HepG2 (cell line): ENCODE measurements around the gene KCNMB4. TPM values are rescaled to one million over a fixed set of nuclear protein-coding genes. Genes with fewer than 3 reads are reported as not detected.

Experiments
- ATAC-seq: fragments of 200-7000 bp; cut with Tn5 transposase; 3 replicates; pipeline ENCODE4 v1.9.1; 2020; ENCODE audit warnings: mild to moderate bottlenecking, moderate library complexity
- BruUV-seq: library from RNA; stranded (reverse); fragments of 400-500 nt; replicated peaks from 2 replicates; lab custom pipeline; 2021; lab: Mats Ljungman, UMichigan
- CTCF ChIA-PET: fragments of 300-600 bp; formaldehyde crosslinking; extraction: SDS; loops from one replicate; lab custom pipeline; 2021; ENCODE audit warnings: low total read pairs, inconsistent platforms, low intra/inter-chr PET ratio; lab: Yijun Ruan, JAX
- POLR2A ChIA-PET: fragments of 350-600 bp; sonication (Branson Sonifier 250); formaldehyde crosslinking; loops from one replicate; lab custom pipeline; 2020; ENCODE audit warnings: antibody characterized with exemption, inconsistent platforms; lab: Yijun Ruan, JAX
- DNase-seq: peaks from one replicate; pipeline ENCODE4 v3.0.0-alpha.2; 2015; ENCODE audit warnings: low spot score
- FAIRE-seq: peaks from 3 replicates; lab custom pipeline; 2011; peaks lifted over from hg19 to GRCh38; lab: Jason Lieb, UNC
- H2AFZ ChIP-seq: one replicate; pipeline ENCODE4 v1.6.1; 2011; ENCODE audit warnings: low read length, inconsistent platforms
- H3K27ac ChIP-seq: fragments of 300-600 bp; 3 replicates; pipeline ENCODE4 v1.8.0; 2011; ENCODE audit warnings: mixed run types, mild to moderate bottlenecking, mixed read lengths, low read length, inconsistent platforms; ENCODE audit not compliant: insufficient read depth; ENCODE audit errors: extremely low read length
- H3K27me3 ChIP-seq, 2 experiments: fragments of 200-600 bp in 1 of 2; 2 replicates in 1 of 2; 3 replicates in 1 of 2; pipeline versions ENCODE4 v1.6.0 to v1.8.0; 2011; ENCODE audit warnings: low read length in 2 of 2, mild to moderate bottlenecking in 2 of 2, moderate library complexity in 2 of 2, inconsistent platforms in 1 of 2; ENCODE audit not compliant: insufficient read depth in 2 of 2, control insufficient read depth in 1 of 2
- H3K36me3 ChIP-seq, 2 experiments: fragments of 200-600 bp in 1 of 2; replicated peaks in 1 of 2; 2 replicates in 1 of 2; 3 replicates in 1 of 2; pipeline versions ENCODE4 v1.5.1 to v1.8.0; 2011; ENCODE audit warnings: low read length in 2 of 2, inconsistent platforms in 1 of 2; ENCODE audit not compliant: insufficient read depth in 2 of 2, control insufficient read depth in 1 of 2
- H3K4me1 ChIP-seq: 2 replicates; pipeline ENCODE4 v1.5.1; 2012; ENCODE audit warnings: low read length, inconsistent platforms; ENCODE audit not compliant: insufficient read depth
- H3K4me2 ChIP-seq: 2 replicates; pipeline ENCODE4 v1.6.0; 2011; ENCODE audit warnings: low read depth, low read length, inconsistent platforms
- H3K4me3 ChIP-seq, 3 experiments: fragments of 200-600 bp in 1 of 3; sonication (generic), shearing (Covaris generic) in 1 of 3; replicated peaks in 1 of 3; 2 replicates each; pipeline ENCODE4 v1.5.1; 2011 to 2016; ENCODE audit warnings: low read length in 3 of 3, inconsistent platforms in 2 of 3, low read depth in 2 of 3, mild to moderate bottlenecking in 2 of 3, control low read depth in 1 of 3, mixed read lengths in 1 of 3; ENCODE audit not compliant: insufficient read depth in 1 of 3
- H3K79me2 ChIP-seq: one replicate; pipeline ENCODE4 v1.6.1; 2011; ENCODE audit warnings: low read length, inconsistent platforms; ENCODE audit not compliant: insufficient read depth
- H3K9ac ChIP-seq: 2 replicates; pipeline ENCODE4 v1.6.0; 2011; ENCODE audit warnings: mild to moderate bottlenecking, low read depth, low read length, inconsistent platforms; ENCODE audit not compliant: insufficient read depth
- H3K9me3 ChIP-seq: 2 replicates; pipeline ENCODE4 v1.5.1; 2012; ENCODE audit warnings: mild to moderate bottlenecking, low read length
- H4K20me1 ChIP-seq: 2 replicates; pipeline ENCODE4 v1.6.0; 2011; ENCODE audit warnings: inconsistent platforms, mild to moderate bottlenecking, low read length, moderate library complexity; ENCODE audit not compliant: insufficient read depth
- ATF6 ChIP-seq: sonication (generic); formaldehyde crosslinking; conservative IDR thresholded peaks from 2 replicates; pipeline ENCODE4 v1.4.0; 2020; ENCODE audit warnings: missing genetic modification reagents
- MAFF ChIP-seq: IDR thresholded peaks from 2 replicates; pipeline ENCODE4 v1.6.1; 2011; ENCODE audit warnings: low read depth, low read length, improper control_type of control experiment
- MIXL1 ChIP-seq: IDR thresholded peaks from 2 replicates; pipeline ENCODE4 v1.6.1; 2016
- PITX1 ChIP-seq: sonication (generic); formaldehyde crosslinking; IDR thresholded peaks from 2 replicates; pipeline ENCODE4 v1.5.1; 2020; ENCODE audit warnings: mild to moderate bottlenecking, missing genetic modification reagents
- POLR2AphosphoS2 ChIP-seq: IDR thresholded peaks from 2 replicates; pipeline ENCODE4 v1.6.1; 2011; ENCODE audit warnings: low read depth, low read length, improper control_type of control experiment
- SMC3 ChIP-seq: IDR thresholded peaks from 2 replicates; pipeline ENCODE4 v1.6.1; 2011; ENCODE audit warnings: low read length, improper control_type of control experiment
- TFDP1 ChIP-seq: IDR thresholded peaks from 2 replicates; pipeline ENCODE4 v1.6.1; 2016; ENCODE audit warnings: missing compliant biosample characterization, missing genetic modification reagents, borderline replicate concordance
- ZNF143 ChIP-seq: sonication (generic); formaldehyde crosslinking; IDR thresholded peaks from 2 replicates; pipeline ENCODE4 v1.4.0; 2020; ENCODE audit warnings: missing genetic modification reagents
- ZNF414 ChIP-seq: sonication (generic); formaldehyde crosslinking; IDR thresholded peaks from 2 replicates; pipeline ENCODE4 v1.5.0; 2020; ENCODE audit warnings: missing genetic modification reagents
- ZNF589 ChIP-seq: sonication (generic); formaldehyde crosslinking; conservative IDR thresholded peaks from 2 replicates; pipeline ENCODE4 v1.8.0; 2022; ENCODE audit warnings: mild to moderate bottlenecking, moderate library complexity, missing genetic modification reagents
- WGBS: methylation state at CpG from one replicate; pipeline ENCODE4 v1.1.6; 2017; ENCODE audit warnings: low lambda C conversion rate; 5-methylcytosine and 5-hydroxymethylcytosine counted together
- in situ Hi-C: cut with HindIII; loops from 2 replicates; pipeline ENCODE4 v1.10.0; 2017; ENCODE audit warnings: low pct_unique_long_range_greater_than_20kb; ENCODE audit not compliant: extremely low pct_ligation_motif_present
- intact Hi-C: fragments of 100-400 bp; cut with micrococcal nuclease; formaldehyde crosslinking; loops from one replicate; pipeline ENCODE4 v1.10.0; 2022; ENCODE audit not compliant: unreplicated experiment
- polyA plus RNA-seq, 8 experiments: library from polyadenylated mRNA; depleted of rRNA in 3 of 8; stranded (reverse) in 7 of 8; unstranded in 1 of 8; fragments of >200 nt; fragmentation: Illumina TruSeq in 4 of 8; extraction: Trizol in 4 of 8; gene quantifications; 2 replicates each; pipeline versions ENCODE4 v1.2.1 to v1.2.3, GENCODE V29; 2011 to 2016; ENCODE audit warnings: low read depth in 4 of 8, missing spikeins in 1 of 8, mixed read lengths in 1 of 8; ENCODE audit not compliant: insufficient read depth in 1 of 8
- total RNA-seq, 5 experiments: library from RNA; depleted of rRNA; stranded (reverse); fragments of >200 nt; fragmentation: Illumina TruSeq; extraction: Trizol; gene quantifications; 2 replicates each; pipeline ENCODE4 v1.2.3, GENCODE V29; 2016; ENCODE audit warnings: low read depth in 1 of 5

Gene KCNMB4
- total and polyA plus RNA-seq, 2 of the 13 experiments (the other 11 are each of a cell fraction or from before 2014, with no cell fraction given) = 0.67 to 0.84 TPM

- H3K4me2 ChIP-seq = no peak overlapping the region
- H3K27me3 ChIP-seq = no peaks in the 10 kb centered on the region; a peak in 1 of 5 replicates
- no peaks in the 10 kb centered on the region for H3K79me2 ChIP-seq
- no peak overlapping the region for H3K4me3 ChIP-seq
- ATAC-seq (no peak), DNase-seq (no peak), FAIRE-seq (no peak)
- no peak overlapping the region for H3K9ac ChIP-seq
- H3K36me3 ChIP-seq = peaks cover 0 to 16% of the 10 kb centered on the region in 2 experiments; a peak in 2 of 5 replicates
- H4K20me1 ChIP-seq = no peaks in the 10 kb centered on the region
- H2AFZ ChIP-seq = no peak overlapping the region
- no peaks in the 10 kb centered on the region for H3K9me3 ChIP-seq
- BruUV-seq = no TSS peak
- in situ Hi-C loops = no loop called here
- H3K27ac ChIP-seq = no peak overlapping the region
- intact Hi-C loops = no loop called here
- H3K4me1 ChIP-seq = no peaks in the 10 kb centered on the region
- 97% methylated on average over 2 of the region's 2 CpGs for WGBS
- CTCF ChIA-PET = no interaction called here
- TF ChIP-seq ATF6 (CRISPR knock-in tag) = no peak
- TF ChIP-seq ZNF143 (CRISPR knock-in tag) = no peak
- no peak for TF ChIP-seq MIXL1 (CRISPR knock-in tag)
- no peak for TF ChIP-seq SMC3
- TF ChIP-seq ZNF589 = no peak
- TF ChIP-seq ZNF414 (CRISPR knock-in tag) = no peak
- no peak for TF ChIP-seq POLR2AphosphoS2
- TF ChIP-seq PITX1 (CRISPR knock-in tag) = no peak
- no peak for TF ChIP-seq MAFF
- no peak for TF ChIP-seq TFDP1 (CRISPR knock-in tag)
- POLR2A ChIA-PET = no interaction called here
Measured at GRCh38 chr12:70327541-70327940, 38.5 kb upstream of the KCNMB4 start.
